ENCODE data around the gene ENTPD6.
A peak's percentile ranks its signal among the peaks of the same experiment; 100 is the strongest.

Gene ENTPD6

DNA sequence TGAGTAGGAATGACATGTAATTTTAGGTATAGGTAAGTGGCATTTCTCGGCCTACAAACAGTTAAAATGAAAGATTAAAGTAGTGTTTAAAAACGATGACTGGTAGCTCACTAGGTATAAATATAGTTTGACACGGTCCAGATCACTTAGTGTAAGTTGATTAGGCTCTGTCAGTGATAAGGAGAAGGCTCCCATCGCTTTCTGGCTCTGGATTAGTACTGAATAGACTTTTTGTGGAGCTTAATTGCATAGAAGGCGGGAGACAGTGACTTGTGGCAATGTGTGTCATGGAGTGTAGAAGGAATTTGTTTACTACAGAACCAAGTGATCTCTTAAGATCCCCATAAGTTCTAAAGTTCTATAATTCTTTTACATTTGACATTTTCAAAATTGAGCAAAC, 59.1 kb downstream of the ENTPD6 start:
- no peaks in the 10 kb centered on the region for H3K9me3 ChIP-seq (ENCODE audit: severe bottlenecking)
- peak overlapping the region; percentile 90 for H3K27ac ChIP-seq
- peaks cover 58% of the 10 kb centered on the region for H3K36me3 ChIP-seq
- peak overlapping the region; percentile 15 for H3K4me3 ChIP-seq (ENCODE audit: low read depth, low read length)
- H3K27me3 ChIP-seq (ENCODE audit: insufficient read depth, low read depth, severe bottlenecking) = no peaks in the 10 kb centered on the region
- DNase-seq = peak; percentile 32
- TF ChIP-seq CTCF (IDR thresholded peaks at IDR 0.05; ENCODE audit: low read depth, low read length) = no peak

DNA sequence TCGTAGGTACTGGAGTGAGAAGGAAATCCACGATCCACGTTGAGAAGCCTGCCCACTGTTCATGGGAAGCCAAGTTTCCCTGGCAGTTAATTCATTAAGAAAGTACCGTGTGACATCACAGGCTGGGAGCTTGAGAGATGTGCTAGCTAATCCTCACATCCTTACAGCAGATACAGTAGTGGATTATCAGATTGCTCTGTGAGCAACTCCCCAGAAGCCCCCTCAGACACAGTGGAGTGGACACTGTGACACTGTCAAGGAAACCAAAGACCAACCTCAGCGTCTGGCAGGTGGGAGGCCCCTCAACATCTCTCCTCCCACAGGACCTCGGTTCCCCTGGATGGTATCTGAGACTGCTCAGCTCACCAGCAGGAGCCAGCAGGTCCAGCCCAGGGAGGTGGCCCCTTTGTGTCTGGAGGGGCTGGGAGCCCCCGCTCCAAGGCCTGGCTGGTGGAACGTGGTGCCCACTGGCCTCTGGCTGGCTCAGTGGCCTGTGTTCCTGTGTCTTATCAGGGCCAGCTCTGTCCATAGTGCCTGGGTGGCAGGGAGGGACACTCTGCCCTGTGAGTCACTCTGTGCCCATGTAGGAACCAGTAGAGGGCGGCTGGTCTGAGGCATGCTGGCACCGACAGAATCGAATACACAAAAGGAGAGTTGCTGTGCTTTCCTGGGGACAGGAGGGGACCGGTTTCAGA, 59.6 kb downstream of the ENTPD6 start:
- TF ChIP-seq CTCF (IDR thresholded peaks at IDR 0.05; ENCODE audit: low read depth, low read length) = no peak
- Histone ChIP-seq H3K27ac (peak overlapping the region; percentile 90), H3K4me3 (ENCODE audit: low read depth, low read length) (peak overlapping the region; percentile 15; the same call in 1 of the 2 replicates), H3K36me3 (peaks cover 64% of the 10 kb centered on the region), H3K27me3 (ENCODE audit: insufficient read depth, low read depth, severe bottlenecking) (no peaks in the 10 kb centered on the region), H3K9me3 (ENCODE audit: severe bottlenecking) (no peaks in the 10 kb centered on the region)
- peak; percentile 87 for DNase-seq

DNA sequence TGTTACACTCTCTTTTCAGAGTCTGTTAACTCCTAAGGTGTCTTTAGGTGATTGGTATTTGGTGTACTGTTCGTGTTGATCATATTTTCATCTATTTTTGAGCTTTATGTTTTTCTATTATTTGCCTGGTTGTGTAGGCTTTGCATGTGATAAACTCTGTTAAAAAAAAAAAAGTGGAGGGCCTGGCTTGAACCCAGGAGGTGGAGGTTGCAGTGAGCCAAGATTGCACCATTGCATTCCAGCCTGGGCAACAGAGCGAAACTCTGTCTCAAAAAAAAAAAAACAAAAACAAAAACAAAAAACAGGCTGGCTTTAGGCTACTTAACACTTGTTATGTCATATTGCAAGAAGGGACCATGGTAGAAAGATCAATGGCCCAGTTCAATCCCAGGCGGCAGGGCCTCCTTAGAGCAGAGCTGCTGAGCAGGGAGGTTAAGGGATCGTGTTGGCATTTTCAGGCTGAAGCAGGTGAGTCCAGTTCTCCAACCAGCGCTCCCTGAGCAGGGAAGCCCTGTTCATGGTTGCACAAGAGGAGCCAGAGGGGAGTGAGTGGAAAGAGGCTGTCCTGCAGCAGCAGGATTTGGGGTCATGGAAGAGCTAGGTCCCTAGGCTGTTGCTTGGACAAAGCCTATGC, 60.8 kb downstream of the ENTPD6 start:
- peak overlapping the region; percentile 90; the same call in 1 of the 2 replicates for H3K27ac ChIP-seq
- DNase-seq = peak; percentile 1

DNA sequence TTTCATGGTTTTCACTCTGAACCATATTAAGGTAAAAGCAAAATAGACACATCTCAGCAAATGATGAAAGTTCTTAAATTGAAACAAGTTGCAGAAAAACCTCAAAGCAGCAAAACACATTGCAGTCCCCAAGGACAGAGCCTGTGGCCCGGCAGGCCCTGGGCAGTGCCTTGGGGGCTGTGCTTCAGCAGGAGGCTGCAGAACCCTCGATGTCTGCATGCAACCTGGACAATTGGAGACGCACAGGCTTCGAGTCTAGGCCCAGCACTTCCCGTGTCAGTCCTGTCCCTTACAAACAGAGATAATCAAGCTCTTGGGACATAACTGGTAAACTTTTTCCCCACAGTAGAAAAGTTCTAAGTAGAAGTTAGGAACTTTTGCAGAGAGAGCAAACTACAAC, 61.6 kb downstream of the ENTPD6 start:
- no peak overlapping the region for H3K4me3 ChIP-seq (ENCODE audit: low read depth, low read length)
- DNase-seq = peak; percentile 1
- no peak overlapping the region for H3K27ac ChIP-seq
- H3K36me3 ChIP-seq = peaks cover 75% of the 10 kb centered on the region
- no peaks in the 10 kb centered on the region for H3K27me3 ChIP-seq (ENCODE audit: insufficient read depth, low read depth, severe bottlenecking)
- no peaks in the 10 kb centered on the region for H3K9me3 ChIP-seq (ENCODE audit: severe bottlenecking)
- no peak for TF ChIP-seq CTCF (IDR thresholded peaks at IDR 0.05; ENCODE audit: low read depth, low read length)

More for the DNA sequence above, 60.8 kb downstream of the ENTPD6 start:
- TF ChIP-seq CTCF (IDR thresholded peaks at IDR 0.05; ENCODE audit: low read depth, low read length) = no peak
- Histone ChIP-seq H3K9me3 (ENCODE audit: severe bottlenecking) (no peaks in the 10 kb centered on the region), H3K27me3 (ENCODE audit: insufficient read depth, low read depth, severe bottlenecking) (no peaks in the 10 kb centered on the region), H3K36me3 (peaks cover 70% of the 10 kb centered on the region), H3K4me3 (ENCODE audit: low read depth, low read length) (no peak overlapping the region)

GRCh38 chr20:25257756-25258475, 62.4 kb downstream of the ENTPD6 start:
- DNase-seq = peak; percentile 3
- Histone ChIP-seq H3K27me3 (ENCODE audit: insufficient read depth, low read depth, severe bottlenecking) (no peaks in the 10 kb centered on the region), H3K27ac (no peak overlapping the region), H3K36me3 (peaks cover 70% of the 10 kb centered on the region), H3K4me3 (ENCODE audit: low read depth, low read length) (no peak overlapping the region), H3K9me3 (ENCODE audit: severe bottlenecking) (no peaks in the 10 kb centered on the region)
- TF ChIP-seq CTCF (IDR thresholded peaks at IDR 0.05; ENCODE audit: low read depth, low read length) = no peak

All from WERI-Rb-1 (cell line).